PC-9 (cell line): ENCODE results near the gene B4GALNT3.

ENCODE experiments used
- CTCF ChIP-seq: fragments of 200-600 bp; sonication (generic); conservative IDR thresholded peaks from 2 replicates; pipeline ENCODE4 v1.6.1; 2017; ENCODE audit warnings: mixed run types, antibody characterized with exemption, mild to moderate bottlenecking, moderate library complexity
- EZH2 ChIP-seq: fragments of 200-600 bp; sonication (generic); IDR thresholded peaks from 2 replicates; pipeline ENCODE4 v1.8.0; 2017; ENCODE audit warnings: antibody characterized with exemption, low read depth

DNA sequence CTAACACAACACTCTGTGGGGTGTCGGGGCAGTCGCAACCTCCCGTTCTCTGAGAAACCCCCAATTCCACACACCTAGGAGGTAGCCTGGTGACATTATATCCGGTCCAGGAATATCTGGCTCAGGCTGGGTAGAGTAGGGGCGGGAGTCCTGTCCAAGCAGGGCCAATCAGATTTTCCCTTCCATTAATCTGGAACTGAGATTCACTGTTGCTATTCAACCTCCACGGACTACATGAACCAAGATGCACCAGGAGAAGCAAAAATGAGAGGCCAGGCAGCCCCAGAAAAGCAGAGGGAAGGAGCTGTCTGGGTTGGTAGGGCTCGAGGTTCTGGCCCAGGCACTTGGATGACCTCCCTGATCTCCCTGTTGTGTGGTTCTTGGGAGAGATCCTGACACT lies 152.6 kb downstream of the B4GALNT3 start:
- TF ChIP-seq CTCF (no peak), EZH2 (no peak)
